Measurements from ENCODE around the gene PELO.

GRCh38 chr5:52776116-52776515 is 11.6 kb upstream of the PELO start:
- no peak for TF ChIP-seq CTCF (IDR thresholded peaks at IDR 0.05)
- no peak for TF ChIP-seq POLR2A (IDR thresholded peaks at IDR 0.05)

All from testis (tissue), 2 donors.